ENCODE results near the gene CAMK2G.

- TF ChIP-seq POLR2AphosphoS5 (IDR thresholded peaks at IDR 0.05; ENCODE audit: low read depth, low read length) (no peak; the same call in 1 of the 2 replicates), REST (IDR thresholded peaks at IDR 0.05; ENCODE audit: insufficient read depth in 1 of 2, low read depth in 2 of 2, low read length in 2 of 2) (no peak)
Measured at GRCh38 chr10:73798927-73799560, 75.3 kb downstream of the CAMK2G start.
